ENCODE results near the gene FADS1.

- TF ChIP-seq CTCF (conservative IDR thresholded peaks at IDR 0.05; ENCODE audit: low read depth in 2 of 2), result peak in 1 of 2 experiments; percentile 17; a peak in 2 of 4 replicates
- no peak for TF ChIP-seq NANOG (IDR thresholded peaks at IDR 0.05; ENCODE audit: borderline replicate concordance)
- TF ChIP-seq JUNB (IDR thresholded peaks at IDR 0.05; ENCODE audit: unreplicated experiment), result no peak
- TF ChIP-seq POLR2AphosphoS5 (IDR thresholded peaks at IDR 0.05; ENCODE audit: low read depth), result no peak
- TF ChIP-seq CREB1 (CRISPR knock-in tag; IDR thresholded peaks at IDR 0.05; ENCODE audit: low read depth), result no peak
- TF ChIP-seq EZH2phosphoT487 (IDR thresholded peaks at IDR 0.05; ENCODE audit: unreplicated experiment), result no peak
- TF ChIP-seq EZH2 (IDR thresholded peaks at IDR 0.05; ENCODE audit: low read depth, unreplicated experiment), result no peak
- TF ChIP-seq REST (IDR thresholded peaks at IDR 0.05; ENCODE audit: unreplicated experiment), result no peak
- no peak for TF ChIP-seq STAT1 (IDR thresholded peaks at IDR 0.05; ENCODE audit: unreplicated experiment)
- TF ChIP-seq, protein P1, sequence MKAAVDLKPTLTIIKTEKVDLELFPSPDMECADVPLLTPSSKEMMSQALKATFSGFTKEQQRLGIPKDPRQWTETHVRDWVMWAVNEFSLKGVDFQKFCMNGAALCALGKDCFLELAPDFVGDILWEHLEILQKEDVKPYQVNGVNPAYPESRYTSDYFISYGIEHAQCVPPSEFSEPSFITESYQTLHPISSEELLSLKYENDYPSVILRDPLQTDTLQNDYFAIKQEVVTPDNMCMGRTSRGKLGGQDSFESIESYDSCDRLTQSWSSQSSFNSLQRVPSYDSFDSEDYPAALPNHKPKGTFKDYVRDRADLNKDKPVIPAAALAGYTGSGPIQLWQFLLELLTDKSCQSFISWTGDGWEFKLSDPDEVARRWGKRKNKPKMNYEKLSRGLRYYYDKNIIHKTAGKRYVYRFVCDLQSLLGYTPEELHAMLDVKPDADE (IDR thresholded peaks at IDR 0.05), result no peak
Observed at GRCh38 chr11:61778357-61778886, 38.4 kb downstream of the FADS1 start.
